ENCODE data around the gene TRIM52.

TRIM52 gene

GRCh38 chr5:181233801-181234454 lies 27.0 kb downstream of the TRIM52 start:
- no peak for DNase-seq (ENCODE audit: low spot score)

GRCh38 chr5:181233088-181233800 lies 27.7 kb downstream of the TRIM52 start:
- no peak for DNase-seq (ENCODE audit: low spot score)

- DNase-seq (ENCODE audit: low spot score) = no peak
Measured at GRCh38 chr5:181232593-181232992, 28.4 kb downstream of the TRIM52 start.

GRCh38 chr5:181231432-181231831 lies 29.5 kb downstream of the TRIM52 start:
- no peak for DNase-seq (ENCODE audit: low spot score)

GRCh38 chr5:181230551-181230950 lies 30.4 kb downstream of the TRIM52 start:
- no peak for DNase-seq (ENCODE audit: low spot score)

- no peak for DNase-seq (ENCODE audit: low spot score)
Measured at GRCh38 chr5:181229996-181230395, 30.9 kb downstream of the TRIM52 start.

GRCh38 chr5:181224390-181225229 lies 36.3 kb downstream of the TRIM52 start:
- no peak for DNase-seq (ENCODE audit: low spot score)

GRCh38 chr5:181223729-181224389 lies 37.1 kb downstream of the TRIM52 start:
- DNase-seq (ENCODE audit: low spot score) = no peak

- DNase-seq (ENCODE audit: low spot score) = peak; percentile 94
Measured at GRCh38 chr5:181223058-181223728, 37.8 kb downstream of the TRIM52 start, which contains the start of gene TRIM41. TRIM41 (plus strand) TSS chr5:181223281; CDS start chr5:181224000, 719 bp downstream.

GRCh38 chr5:181222630-181223057 lies 38.3 kb downstream of the TRIM52 start:
- no peak for DNase-seq (ENCODE audit: low spot score)

- DNase-seq (ENCODE audit: low spot score) = peak; percentile 95
Measured at GRCh38 chr5:181221792-181222629, 38.9 kb downstream of the TRIM52 start.

GRCh38 chr5:181221105-181221791 lies 39.7 kb downstream of the TRIM52 start:
- no peak for DNase-seq (ENCODE audit: low spot score)

GRCh38 chr5:181220178-181220515 lies 40.8 kb downstream of the TRIM52 start:
- DNase-seq (ENCODE audit: low spot score) = no peak

- DNase-seq (ENCODE audit: low spot score) = no peak
Measured at GRCh38 chr5:181219262-181220177, 41.4 kb downstream of the TRIM52 start.

- no peak for DNase-seq (ENCODE audit: low spot score)
Measured at GRCh38 chr5:181218795-181219124, 42.2 kb downstream of the TRIM52 start.

GRCh38 chr5:181217803-181218062 lies 43.2 kb downstream of the TRIM52 start:
- DNase-seq (ENCODE audit: low spot score) = no peak

GRCh38 chr5:181217111-181217802 lies 43.7 kb downstream of the TRIM52 start:
- DNase-seq (ENCODE audit: low spot score) = no peak

Measured in hematopoietic multipotent progenitor cell treated with erythropoietin and hydrocortisone succinate and interleukin-3 and kit ligand, for 17 days (in vitro differentiated cells).